Esophagus muscularis mucosa (tissue), 3 donors: ENCODE measurements around the gene CXCL8.

Source experiments
- POLR2AphosphoS5 ChIP-seq, 2 donors: sonication (generic); formaldehyde crosslinking; IDR thresholded peaks; one replicate each; pipeline ENCODE4 v1.6.1; 2017; ENCODE audit warnings: antibody characterized with exemption in 2 of 2
- TF ChIP-seq, protein P1 (sequence below), 3 experiments: fragments of 200-600 bp in 2 of 3; fragments of 450-650 bp in 1 of 3; sonication (generic) in 2 of 3; IDR thresholded peaks; one replicate each; pipeline ENCODE4 v1.5.1; 2017 to 2019; ENCODE audit warnings: antibody characterized with exemption in 3 of 3, mild to moderate bottlenecking in 2 of 3, moderate library complexity in 1 of 3

DNA sequence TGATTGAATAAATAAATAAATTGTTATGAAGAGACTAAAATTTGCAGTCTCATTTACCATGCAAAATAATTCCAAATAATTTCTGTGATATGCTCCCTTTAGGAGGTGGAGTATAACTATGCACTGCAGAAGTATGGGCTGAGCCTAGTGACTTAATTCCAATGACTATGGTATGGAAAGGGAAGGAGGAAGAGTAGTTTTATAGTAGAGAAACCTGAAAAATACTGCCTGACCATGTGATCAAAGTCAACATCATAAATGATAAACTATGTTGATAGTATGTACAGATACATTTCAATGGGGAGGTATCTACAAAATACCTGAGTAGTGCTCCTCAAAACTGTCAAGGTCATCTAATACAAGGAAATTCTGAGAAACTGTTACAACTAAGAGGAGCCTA lies 14.6 kb downstream of the CXCL8 start:
- TF ChIP-seq, protein P1, sequence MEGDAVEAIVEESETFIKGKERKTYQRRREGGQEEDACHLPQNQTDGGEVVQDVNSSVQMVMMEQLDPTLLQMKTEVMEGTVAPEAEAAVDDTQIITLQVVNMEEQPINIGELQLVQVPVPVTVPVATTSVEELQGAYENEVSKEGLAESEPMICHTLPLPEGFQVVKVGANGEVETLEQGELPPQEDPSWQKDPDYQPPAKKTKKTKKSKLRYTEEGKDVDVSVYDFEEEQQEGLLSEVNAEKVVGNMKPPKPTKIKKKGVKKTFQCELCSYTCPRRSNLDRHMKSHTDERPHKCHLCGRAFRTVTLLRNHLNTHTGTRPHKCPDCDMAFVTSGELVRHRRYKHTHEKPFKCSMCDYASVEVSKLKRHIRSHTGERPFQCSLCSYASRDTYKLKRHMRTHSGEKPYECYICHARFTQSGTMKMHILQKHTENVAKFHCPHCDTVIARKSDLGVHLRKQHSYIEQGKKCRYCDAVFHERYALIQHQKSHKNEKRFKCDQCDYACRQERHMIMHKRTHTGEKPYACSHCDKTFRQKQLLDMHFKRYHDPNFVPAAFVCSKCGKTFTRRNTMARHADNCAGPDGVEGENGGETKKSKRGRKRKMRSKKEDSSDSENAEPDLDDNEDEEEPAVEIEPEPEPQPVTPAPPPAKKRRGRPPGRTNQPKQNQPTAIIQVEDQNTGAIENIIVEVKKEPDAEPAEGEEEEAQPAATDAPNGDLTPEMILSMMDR (IDR thresholded peaks at IDR 0.05), result no peak
- no peak for TF ChIP-seq POLR2AphosphoS5 (IDR thresholded peaks at IDR 0.05)
